Measurements from ENCODE around the gene SNRPA1.
"Not testable (repeated sequence)": the region's sequence is repeated elsewhere in the genome, so short reads cannot be mapped to it uniquely, and the experiment has no call there.

- not testable (repeated sequence) for TF ChIP-seq POLR2A, CTCF (IDR thresholded peaks at IDR 0.05)
Observed at GRCh38 chr15:101287342-101287741, 7.7 kb downstream of the SNRPA1 start.
